NCI-H69 (cell line): ENCODE measurements around the gene ELK3.

Source experiments
- DNase-seq: peaks from one replicate; lab custom pipeline; 2025; lab: John Stamatoyannopoulos, UW

ELK3 gene

DNA sequence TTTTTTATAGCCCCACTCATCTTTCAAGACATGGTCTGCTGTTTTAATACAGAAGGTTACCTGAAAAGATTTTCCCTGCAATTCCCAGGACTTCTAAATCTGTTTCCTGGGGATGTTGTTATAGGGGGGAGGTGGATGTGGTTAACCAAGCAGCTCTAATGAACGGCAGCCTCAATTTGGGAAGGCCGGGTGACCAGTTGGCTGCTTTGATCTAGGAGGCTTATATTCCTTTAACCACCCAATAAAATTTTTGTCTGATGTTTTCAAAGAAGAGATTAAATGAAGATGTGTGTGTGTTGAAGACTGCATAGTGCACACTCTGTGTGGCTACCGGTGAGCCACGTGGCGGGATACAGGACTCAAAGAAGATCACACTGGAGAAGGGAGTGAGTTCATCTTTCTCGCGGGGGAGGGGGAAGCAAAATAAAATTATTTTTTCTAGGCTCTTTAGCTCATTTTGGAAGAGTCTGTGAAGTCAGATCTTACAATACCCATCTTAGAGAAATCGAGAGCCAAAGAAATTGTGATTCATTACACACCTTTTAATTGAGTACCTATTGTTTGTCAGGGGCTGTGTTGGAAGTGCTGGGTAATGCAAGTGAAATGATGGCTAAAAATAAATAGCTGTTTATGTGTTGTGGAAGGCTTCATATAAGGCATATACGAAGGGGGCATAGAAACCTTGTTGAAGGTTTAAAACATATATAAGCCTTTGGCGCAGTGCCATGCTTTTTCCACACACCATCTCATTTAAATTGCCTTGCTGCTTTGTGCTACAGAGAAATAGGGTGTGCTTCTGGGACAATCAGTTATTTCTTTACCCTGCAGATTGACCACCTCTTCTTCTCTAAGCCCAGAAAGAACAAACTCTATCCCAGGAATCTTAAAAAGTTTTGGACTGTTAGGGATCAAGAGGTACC, 18.5 kb downstream of the ELK3 start:
- no peak for DNase-seq

GRCh38 chr12:96213869-96214268, 19.7 kb downstream of the ELK3 start:
- DNase-seq, result no peak

DNA sequence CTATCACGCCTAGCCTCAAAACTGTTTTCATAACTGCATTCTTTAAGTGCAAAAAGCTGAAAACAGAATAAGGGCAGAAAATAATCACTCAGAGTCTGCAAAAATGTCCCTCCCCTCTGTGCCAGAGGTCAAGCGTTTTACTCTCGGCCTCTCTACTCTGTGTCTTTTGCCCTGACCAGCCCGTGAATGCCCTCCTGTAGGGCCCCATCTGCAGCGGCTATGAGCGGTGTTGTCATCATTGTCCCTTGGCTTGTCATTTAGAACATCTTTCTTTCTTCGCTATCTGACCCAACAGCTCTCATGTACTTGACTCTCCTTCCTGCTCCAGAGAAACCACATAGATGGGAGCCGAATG, 21.7 kb downstream of the ELK3 start:
- DNase-seq, result no peak

DNA sequence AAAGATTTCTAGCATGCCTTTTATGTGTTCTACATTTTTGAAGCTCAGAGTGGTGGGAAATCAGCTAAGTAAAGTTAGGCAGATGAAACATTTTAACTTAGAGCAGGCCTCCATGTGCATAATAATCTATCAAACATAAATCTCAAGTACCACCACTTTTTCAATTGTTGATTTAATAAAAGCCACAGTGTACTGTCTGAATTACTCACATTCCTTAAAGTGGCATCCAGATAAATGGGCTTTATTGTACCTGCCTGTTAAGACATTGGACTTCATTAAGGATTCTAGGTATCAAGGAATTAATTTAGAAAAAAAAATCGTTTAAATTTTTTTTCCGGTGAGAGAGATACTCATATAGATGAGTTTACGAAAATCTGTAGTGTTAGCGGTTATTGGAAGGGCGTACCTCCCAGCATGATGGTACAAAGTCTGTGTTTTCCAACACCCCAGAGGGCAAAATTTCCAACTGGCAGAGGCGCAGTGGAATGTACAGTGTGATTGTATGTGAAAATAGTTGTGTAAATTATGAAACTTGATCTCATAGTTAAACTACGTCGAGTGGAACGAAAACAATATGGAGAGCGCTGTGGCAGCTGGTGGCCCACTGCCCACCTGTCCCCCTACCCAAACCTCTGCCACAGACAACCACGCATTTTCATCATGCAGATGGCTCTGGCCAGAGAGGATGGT, 25.0 kb downstream of the ELK3 start:
- peak; percentile 90 for DNase-seq

DNA sequence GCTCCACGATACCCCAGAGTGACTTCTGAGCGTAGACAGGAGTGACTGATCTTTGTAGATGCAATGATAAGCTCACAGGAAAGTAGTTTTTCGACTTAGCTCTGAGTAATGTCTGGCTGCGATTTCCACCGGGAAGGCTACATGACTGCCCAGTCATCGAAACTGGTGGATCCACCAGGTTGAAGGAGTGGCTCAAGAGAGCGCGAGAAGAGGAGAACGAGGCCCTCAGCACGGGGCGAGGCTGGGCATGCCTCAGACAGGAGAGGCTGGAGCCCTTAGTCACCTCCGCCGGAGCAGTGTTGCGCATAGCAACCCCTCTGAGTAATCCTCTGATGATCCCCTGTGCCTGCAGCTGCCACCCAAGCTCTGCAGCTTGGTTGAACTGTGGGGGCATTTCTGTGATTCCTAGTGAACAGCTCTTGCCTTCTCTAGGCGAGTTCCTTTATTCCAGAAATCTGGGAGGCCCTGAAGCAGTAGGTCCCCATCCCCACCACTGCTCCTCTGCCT, 25.6 kb downstream of the ELK3 start:
- DNase-seq, result peak; percentile 85

DNA sequence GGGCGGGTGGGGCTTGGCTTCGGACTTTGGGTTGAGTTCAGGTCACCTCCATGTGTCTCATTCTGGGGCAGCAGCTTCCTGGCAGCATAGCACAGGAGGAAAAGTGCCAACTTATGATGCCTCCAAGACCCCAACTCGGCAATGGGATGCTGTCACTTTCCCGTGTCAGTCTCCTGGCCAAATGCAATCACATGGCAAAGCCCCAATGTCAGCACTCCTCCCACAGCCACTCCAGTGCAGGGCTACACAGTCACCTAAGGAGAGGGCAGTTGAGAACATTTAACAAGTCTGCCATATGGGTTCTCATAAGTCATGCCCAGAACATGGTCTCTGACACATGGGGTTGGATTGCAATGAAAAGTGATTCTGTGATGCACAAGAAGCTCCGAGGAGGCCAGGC, 26.7 kb downstream of the ELK3 start:
- no peak for DNase-seq

- no peak for DNase-seq
These were observed 27.2 kb downstream of the ELK3 start for GRCh38 chr12:96221391-96221790.

DNA sequence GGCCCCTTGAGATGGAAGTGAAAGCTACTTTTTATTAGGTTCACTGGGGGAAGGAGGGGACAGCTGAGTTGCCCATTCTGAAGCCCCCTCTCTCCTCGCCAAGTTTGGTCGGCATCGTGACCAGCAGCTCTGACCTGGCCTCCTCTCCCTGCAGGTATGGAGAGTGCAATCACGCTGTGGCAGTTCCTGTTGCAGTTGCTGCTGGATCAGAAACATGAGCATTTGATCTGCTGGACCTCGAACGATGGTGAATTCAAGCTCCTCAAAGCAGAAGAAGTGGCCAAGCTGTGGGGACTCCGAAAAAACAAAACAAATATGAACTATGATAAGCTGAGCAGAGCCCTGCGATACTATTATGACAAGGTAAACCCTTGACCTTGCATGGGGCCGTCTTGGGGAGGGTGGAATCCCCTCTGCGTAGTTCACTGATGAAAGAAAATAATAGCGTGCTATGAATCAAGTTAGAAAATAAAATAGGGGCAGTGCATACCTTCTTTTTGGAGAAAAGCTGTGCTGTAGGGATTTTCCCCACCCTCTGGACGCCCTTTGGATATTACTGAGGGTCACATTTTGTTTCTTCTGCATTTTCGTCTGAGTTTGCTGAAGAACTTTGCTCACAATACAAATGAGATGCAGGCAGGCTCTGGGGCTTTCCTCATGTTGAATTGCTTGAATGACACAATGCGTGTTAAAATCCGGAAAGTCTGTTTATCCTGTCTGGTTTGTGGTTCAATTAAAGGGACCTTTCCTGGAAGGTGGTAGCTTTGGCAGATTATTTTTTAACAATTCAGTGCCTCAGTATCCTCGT, 29.4 kb downstream of the ELK3 start:
- no peak for DNase-seq

DNA sequence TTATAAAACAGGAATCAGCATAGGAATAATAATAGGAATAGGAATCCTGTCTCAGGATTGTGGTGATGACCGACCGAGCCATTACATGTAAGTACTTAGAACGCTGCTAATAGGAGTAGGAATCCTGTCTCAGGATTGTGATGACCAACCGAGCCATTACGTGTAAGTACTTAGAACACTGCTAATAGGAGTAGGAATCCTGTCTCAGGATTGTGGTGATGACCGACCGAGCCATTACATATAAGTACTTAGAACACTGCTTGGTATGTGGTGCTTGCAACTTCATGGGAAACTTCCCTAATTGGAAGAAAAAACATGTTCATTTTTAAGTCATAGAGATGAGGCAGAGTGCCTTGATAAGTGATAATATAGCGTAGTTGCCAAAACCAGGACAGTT, 30.0 kb downstream of the ELK3 start:
- peak; percentile 55 for DNase-seq

- peak; percentile 96 for DNase-seq
These were observed 31.1 kb downstream of the ELK3 start for GRCh38 chr12:96225044-96225855.

DNA sequence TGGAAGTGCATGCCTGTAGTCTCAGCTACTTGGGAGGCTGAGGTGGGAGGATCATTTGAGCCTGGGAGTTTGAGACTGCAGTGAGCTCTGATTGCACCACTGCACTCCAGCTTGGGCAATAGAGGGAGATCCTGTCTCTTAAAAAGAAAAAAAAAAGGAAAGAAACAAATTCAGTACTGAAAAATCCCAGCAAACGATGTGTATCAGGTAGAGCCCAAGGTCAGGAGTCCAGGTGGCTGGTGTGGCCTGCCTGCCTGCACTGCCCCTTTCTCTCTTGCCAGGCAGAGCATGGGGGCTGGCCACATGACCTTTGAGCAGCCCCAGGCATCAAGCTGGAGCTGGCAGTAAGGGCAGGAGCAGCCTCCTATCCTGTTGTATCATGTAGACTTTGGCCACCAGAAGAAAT, 31.8 kb downstream of the ELK3 start:
- DNase-seq, result no peak

DNA sequence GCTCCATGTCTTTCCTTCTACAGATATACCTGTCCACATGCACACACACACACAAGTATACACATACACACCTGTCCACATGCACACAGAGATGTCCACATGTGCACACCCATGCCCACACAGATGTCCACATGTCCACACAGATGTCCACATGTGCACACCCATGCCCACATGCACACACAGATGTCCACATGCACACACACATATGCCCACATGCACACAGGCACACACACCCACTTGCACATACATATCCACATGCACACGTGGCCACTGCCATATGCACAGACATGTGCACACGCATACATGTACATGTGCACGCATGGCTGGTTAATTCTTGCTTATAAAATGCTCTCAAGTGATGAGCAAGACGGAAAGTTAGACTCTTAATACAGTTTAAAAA, 32.2 kb downstream of the ELK3 start:
- DNase-seq, result no peak

DNA sequence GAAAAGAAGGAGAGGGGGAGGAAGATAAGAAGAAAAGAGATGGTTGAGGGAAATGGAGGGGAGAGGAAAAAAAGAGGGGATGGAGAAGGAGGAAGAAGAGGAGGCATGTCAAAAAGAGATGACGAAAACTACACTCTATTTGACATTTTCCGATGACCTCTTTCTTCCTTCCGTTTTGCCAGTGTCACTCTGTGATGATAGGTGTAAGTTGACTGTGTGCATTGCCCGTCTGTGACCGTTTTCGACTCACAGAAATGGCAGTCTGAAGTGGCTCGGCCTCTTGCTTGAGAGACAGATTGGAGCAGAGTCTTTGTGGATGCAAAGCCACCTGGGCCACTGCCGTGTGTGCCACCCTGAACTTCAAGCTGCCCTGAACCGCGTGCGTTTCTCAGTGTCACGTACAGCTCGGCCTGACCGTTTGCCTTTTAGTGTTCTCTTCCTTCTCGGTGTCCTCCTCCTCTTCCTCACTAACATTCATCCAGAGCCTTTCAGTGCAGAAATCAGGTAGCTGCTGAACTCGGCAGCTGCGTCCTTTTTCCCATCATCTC, 32.7 kb downstream of the ELK3 start:
- no peak for DNase-seq

- no peak for DNase-seq
These were observed 33.4 kb downstream of the ELK3 start for GRCh38 chr12:96227365-96228106.

DNA sequence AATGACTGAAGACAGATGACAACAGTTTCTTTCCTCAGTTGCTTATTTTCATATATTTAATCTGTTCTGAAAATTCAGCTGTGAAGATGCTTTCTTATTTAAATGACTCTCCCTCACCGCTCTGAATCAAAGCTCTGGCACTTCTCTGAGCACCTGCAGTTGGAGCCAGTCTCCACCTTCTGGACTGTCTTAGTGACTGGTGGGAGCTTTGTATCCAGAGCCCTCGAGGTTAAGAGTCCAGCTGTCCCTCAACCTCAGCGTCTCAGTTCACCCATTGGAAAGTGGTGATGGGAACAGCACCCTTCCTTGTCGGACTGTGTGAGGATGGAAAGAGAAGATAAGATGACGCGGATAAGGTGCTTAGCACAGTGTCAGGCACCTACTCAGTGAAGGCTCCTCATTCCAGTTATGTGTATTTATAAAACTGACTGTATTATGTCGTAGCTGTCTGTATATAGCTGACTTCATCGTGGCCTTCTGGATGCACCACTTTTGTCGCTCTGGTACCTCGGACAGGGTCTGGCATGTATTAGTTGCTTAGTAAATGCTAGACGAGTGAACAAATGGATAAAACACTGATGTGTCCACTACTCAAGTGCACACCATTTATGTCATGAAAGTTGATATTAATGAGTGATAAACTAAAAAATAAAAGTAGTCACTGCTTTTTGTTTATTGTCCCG, 34.5 kb downstream of the ELK3 start:
- DNase-seq, result no peak

DNA sequence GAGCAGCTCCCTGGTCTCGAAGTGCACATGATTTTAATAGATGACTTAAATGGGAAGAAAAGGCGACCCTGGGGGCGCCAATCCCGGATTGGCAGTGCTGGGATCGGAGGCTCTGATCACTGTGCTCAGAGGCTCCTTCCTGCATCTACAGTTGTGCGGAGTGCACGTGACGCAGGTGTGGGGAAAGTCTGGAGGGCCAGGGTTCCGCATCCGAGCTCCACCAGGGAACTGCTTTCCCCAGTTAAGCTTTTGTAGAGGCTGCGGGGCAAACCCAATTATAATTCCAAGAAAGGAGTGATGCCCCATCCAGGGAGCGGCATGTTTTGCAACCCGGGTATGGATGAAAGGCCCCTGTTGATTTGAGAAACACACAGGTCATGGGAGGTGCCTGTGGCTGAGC, 36.5 kb downstream of the ELK3 start:
- DNase-seq, result no peak

- DNase-seq, result no peak
These were observed 39.0 kb downstream of the ELK3 start for GRCh38 chr12:96233168-96233567.

DNA sequence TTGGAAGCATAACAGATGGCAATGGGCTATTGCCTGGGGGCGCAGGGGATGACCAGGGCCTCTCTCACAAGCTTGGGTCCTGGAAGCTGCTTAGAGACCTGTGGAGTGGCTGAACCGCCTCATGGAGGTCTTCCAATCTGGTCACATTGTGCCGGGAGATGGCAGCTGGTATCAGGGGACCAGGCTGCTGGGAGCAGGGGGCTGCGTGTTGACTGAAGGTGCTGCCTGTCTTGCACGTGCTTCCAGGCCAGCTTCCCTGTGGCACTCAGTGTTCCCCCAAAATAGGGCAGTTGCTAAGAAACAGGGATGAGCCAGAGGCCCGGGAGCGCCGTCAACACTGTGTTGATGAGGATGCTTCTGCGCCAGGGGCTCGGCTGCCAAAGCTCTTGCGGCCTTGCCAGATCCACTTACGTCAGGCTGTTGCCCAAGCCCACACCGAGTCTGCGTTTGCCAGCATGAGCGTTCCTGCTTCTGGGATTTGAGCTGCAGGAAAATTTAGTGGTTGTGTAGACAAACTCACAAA, 39.8 kb downstream of the ELK3 start:
- DNase-seq, result peak; percentile 92

GRCh38 chr12:96234591-96235483, 40.7 kb downstream of the ELK3 start:
- peak; percentile 97 for DNase-seq
